Bone marrow (tissue), 2 donors: ENCODE data around the gene OBSL1.
A peak's percentile ranks its signal among the peaks of the same experiment; 100 is the strongest.

ENCODE experiments used
- DNase-seq, 2 donors: peaks; one replicate each; lab custom pipeline; 2025; lab: John Stamatoyannopoulos, UW

The OBSL1 gene

DNA sequence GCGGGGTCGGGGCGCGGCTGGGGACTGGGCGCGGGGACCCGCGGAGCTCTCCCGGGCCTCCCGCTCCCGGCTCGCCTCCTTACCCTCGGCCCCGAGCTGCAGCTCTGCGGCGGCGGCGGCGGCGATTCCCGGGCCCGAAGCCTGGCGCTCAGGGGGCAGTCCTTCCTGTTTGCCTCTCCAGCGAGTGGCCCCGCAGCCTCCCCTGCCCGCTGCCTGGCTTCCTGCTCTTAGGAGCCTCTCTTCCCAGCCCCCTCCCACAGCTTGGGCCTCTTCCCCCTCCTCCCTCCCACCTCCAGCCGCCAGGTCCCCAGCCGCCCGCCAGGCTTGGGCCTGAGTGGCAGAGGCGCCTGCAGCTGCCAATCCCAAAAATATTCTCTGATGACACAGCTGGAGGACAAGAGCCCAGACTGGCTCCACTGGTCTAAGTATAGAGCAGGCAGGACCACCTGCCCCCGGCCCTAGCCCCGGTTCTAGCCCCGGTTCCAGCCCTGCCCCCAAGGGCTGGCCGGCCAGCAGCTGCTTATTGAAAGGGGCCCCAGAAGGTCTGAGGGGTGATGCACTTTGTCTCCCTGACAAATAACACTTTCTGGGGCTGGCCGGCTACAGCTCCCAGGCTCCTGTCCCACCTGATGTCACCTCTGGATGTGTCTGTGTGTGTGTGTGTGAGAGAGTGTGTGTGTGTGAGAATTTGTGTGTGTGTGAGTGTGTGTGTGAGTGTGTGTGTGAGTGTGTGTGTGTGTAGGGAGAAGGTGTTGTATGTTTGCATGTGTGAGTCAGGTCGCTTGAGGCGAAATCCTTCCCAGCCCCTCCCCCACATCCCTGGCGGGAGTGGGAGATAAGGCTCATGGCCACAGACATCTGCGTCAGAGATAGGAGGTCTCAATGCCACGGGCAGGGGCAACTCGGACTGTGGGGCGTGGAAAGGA is at the start of gene OBSL1:
Gene OBSL1 (minus strand): TSS at position 229 of the 926 bp plus-strand sequence. CDS start 307 bp downstream, outside the sequence.
- no peak for DNase-seq

DNA sequence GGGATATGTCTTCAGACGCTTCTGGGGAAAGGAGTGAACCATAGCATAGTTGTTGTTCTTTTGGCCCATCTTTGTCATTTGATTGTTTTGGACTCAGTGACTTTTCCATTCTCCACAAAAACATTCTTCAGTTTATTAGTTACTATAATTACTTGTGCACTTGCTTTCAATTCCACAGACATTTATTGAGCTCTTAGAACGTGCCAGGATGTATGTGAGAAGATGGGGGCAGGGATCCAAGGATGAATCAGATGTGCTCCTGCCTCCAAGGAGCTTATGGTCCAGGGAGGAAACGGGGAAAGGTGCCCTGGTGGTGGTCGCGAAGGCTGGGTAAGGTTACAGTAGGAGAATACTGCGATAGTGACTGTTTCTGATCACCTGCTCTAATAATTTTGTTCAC is 49.2 kb upstream of the OBSL1 start:
- no peak for DNase-seq

DNA sequence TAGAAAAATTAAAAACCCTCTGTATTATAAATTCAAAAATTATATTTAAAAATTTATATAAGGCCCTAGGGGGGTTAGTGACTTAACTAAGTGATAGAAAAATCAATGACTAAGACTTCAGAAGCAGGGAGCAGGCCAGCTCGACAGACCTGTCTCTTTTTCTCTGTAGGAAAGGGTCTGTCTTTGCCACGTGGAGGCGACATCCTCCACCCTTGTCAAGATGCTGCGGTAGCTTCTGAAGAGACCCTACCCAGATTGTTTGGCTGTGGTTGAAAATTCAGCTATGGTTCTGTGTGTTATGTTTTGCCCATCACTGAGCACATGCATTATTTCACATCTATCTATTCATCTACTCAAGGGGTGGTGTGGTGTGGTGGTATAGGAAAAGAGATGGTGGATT is 47.9 kb upstream of the OBSL1 start:
- no peak for DNase-seq

DNA sequence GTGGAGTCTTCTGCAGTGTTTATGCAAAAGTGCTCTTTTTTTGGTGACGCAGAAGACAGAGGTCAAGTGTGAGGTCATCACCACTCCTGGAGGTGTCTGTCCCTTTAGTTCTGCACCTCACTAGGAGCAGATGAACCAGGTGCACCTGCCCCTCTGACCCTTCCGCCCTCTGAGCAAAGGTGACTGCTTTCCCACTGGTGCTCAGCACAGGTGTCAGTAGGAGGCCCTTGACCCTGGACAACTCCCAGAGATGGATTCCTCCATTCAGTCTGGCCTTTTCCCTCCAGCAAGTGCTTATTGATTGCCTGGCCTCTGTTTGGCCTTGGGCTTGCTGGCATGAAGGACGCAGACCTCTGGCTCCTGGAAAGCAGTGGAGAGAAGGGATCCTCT is 47.4 kb upstream of the OBSL1 start:
- DNase-seq, result no peak

DNA sequence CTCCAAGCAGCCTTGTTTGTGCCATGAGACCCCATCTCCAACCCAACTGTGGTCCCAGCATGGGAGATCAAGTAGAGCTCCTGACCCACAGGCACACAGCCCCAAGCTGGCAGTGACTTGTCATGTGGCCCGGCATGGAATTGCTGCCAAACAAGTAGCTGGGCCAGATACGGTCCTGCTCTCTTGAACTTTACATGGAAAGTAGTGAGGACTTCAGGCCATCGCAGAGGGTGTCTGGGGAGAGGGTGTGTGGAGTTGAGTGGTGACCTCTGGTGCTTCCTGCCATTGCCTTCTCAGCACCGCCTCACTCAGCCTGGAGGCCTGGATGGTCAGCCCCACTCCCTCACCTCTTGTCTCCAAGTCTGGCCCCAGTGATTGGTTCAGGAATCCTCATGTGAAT is 45.2 kb upstream of the OBSL1 start:
- no peak for DNase-seq

DNA sequence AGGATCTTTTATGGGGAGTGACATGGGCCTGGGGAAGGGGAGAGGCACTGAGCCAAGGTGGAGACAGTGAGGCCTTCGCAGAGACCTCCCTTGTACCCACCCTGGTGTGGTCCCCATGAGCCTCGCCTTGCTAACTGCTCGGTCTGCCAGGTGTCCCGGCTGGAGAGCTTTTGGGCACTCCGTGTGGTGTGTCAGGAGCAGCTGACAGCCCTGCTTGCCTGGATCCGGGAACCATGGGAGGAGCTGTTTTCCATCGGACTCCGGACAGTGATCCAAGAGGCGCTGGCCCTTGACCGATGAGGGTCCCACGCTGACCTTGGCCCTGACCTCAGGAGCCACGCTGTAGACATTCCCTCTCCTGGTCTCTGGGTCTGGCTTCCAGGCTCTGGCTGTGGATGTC is 44.6 kb upstream of the OBSL1 start:
- DNase-seq, result no peak

DNA sequence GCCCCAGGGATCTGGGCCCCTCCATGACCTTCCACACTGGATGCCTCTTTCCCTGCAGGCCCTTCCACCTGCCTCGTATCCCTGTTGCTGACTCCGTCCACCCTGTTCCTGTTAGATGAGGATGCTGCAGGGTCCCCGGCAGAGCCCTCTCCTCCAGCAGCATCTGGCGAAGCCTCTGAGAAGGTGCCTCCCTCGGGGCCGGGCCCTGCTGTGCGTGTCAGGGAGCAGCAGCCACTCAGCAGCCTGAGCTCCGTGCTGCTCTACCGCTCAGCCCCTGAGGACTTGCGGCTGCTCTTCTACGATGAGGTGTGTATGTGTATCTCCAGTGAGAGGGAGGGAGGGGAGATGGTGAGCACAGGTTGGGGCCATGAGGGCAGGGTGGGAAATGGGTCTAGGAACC is 43.7 kb upstream of the OBSL1 start:
- no peak for DNase-seq

DNA sequence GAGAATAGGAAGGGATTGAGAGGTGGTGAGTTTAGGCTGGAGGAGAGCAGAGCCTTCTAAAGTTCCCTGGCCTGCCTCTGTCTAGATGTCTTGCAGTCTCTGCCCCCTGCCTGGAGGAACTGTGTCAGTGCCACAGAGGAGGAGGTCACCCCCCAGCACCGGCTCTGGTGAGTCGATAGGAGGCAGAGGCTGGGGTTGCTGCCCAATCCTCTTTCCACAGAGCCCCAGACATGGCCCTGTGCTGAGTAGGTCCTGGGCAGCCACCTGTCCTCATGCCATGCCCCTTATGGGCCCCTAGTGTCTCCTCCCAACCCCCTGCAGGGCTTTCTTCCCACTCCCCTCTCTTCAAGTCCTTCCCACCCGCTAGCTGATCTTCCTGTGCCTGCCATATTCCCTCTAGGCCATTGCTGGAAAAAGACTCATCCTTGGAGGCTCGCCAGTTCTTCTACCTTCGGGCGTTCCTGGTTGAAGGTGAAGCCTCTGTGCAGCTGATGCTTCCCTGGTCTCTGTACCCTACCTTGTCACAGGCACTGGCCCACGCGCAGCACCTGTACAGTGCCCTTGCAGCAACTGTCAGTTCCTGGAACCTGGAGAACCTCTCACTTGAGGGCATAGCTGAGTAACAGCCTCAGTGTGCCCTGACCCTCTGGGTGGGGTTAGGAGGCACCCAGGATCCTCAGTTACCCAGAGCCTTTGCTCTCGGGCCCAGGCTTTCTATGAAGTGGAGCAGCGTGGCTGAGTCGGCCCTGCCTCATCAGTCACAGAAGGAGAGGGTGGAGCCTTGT is 42.9 kb upstream of the OBSL1 start:
- DNase-seq, result no peak

DNA sequence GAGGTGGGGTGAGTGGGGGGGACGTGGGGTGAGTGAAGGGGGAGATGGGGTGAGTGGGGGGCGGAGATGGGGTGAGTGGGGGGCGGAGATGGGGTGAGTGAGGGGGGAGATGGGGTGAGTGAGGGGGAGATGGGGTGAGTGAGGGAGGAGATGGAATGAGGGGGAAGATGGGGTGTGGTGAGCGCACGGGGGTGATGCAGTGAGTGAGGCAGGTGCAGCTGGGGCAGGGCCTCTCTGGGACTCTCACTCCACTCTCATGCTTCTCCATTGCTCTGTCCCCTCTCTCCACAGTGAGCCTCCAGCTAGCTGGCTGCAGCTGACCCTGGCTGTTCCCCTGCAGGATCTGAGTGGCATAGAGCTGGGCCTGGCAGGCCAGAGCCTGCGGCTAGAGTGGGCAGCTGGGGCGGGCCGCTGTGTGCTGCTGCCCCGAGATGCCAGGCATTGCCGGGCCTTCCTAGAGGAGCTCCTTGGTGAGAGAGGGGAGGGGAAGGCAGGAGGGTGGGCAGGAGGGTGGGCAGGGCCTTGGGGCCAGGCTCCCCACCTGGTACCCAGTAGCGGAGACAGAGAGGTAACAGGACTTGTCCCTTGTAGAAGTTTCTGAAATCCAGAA is 42.2 kb upstream of the OBSL1 start:
- DNase-seq, result no peak

DNA sequence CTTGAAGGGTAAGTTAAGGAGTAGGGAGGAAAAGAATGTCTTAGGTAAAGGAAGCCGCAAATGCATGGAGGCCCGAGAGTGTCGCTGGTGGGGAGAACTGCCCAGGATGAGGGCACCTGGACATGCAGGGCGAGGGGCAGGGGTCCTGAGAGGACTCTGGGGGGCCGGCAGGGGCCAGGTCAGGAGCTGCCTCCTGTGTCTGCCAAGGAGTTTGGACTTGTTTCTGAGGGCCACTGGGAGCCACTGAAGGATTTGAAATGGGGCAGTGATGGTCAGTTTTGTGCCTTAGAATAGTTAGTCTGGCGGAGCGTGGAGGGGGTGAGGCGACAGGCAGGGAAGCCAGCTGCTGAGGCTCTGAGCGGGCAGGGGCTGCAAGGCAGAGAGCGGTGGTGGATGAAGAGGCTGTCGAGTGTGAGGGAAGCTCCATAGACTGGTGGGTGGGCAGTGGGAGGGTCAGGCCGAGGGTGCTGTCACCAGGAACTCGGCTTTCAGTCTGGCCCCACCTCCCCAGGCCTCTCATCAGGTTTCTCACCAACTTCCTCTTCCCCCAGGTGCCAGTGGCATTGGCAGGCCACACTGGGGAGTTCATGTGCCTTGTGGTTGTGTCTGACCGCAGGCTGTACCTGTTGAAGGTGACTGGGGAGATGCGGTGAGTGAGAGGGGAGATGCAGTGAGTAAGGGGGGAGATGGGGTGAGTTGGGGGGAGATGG is 41.4 kb upstream of the OBSL1 start:
- DNase-seq, result no peak

DNA sequence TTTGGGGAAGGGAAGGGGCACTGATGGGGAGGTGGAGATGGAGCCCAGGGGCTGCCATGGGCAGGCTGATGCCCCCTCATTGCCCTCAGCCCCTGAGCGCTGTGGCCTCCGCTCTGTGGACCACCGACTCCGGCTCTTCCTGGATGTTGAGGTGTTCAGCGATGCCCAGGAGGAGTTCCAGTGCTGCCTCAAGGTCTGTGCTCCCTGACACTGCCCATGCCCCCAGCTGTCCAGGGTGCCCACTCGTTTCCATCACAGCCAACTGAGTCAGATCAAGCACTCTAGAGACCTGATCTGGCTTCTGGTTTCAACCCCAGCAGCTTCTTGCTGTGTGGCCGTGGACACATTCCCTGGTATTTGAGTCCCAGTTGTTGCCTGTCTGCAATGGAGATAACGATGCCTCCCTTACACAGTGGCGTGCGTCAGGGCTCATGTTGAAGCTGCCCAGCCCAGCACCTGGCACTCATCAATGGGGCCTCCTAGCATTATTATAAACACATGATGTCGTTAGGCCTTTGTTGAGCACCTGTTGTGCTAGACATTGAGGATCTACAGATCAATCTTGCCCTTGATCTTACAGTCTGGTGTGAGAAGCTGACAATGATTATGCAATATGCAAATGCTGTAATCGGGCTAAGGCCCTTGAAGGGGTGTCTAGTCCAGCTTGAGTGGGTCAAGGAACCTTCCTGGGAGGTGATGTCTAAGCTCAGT is 40.7 kb upstream of the OBSL1 start:
- DNase-seq, result no peak

DNA sequence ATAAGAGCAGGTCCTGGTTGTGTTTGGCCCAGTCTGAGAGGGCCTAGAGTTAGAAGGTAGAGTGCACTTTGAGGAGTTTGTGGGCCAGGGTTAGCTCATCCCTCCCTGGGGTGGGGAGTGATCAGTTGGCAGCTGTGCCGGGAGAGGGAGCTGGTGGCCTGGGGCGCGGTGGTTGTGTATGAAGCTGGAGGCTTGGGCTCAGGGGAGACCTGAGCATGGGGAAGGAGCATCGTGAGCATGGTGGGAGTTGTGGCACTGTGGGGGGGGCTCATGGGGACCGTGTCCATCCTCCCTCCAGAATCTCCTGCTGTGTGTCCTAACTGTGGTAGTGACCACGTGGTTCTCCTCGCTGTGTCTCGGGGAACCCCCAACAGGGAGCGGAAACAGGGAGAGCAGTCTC is 40.0 kb upstream of the OBSL1 start:
- DNase-seq, result no peak

DNA sequence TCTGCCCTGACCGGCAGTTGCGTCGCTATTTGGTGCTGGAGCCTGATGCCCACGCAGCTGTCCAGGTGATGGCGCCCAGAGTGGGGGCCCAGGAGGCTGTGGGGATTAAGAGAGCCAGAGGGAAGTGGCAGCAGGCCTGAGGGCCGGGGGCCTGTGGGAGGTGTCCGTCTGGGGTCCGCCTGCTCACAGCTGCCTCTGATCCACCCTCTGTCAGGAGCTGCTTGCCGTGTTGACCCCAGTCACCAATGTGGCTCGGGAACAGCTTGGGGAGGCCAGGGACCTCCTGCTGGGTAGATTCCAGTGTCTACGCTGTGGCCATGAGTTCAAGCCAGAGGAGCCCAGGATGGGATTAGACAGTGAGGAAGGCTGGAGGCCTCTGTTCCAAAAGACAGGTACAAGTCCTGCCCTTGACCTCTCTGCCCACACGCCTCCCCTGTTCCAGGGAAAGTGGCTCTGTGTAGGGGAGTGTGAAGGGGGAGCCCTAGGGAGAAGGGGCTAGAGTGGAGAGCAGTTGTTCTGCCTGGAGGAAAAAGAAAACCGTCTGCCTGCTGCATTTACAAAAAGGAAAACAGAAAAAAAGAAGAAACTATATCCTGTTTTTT is 37.9 kb upstream of the OBSL1 start:
- DNase-seq, result no peak

DNA sequence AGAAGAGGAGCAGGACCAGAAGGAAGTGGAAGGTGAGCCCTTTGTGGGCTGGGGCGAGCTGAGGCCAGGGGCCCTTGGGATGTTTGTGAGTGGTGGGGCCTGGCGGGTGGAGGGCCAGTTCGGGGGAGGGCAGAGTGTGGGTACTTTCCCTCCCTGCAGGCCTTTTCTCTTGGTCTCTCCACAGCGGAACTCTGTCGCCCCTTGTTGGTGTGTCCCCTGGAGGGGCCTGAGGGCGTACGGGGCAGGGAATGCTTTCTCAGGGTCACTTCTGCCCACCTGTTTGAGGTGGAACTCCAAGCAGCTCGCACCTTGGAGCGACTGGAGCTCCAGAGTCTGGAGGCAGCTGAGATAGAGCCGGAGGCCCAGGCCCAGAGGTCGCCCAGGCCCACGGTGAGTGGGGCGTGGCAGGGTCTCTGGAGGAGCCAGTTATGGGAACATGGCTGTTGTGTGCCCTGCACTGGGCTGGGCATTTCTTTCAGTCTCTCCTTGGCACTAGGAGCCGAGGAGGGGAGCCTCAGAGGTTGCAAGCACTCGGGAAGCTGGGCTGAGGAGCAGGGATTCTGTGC is 37.1 kb upstream of the OBSL1 start:
- DNase-seq, result no peak

DNA sequence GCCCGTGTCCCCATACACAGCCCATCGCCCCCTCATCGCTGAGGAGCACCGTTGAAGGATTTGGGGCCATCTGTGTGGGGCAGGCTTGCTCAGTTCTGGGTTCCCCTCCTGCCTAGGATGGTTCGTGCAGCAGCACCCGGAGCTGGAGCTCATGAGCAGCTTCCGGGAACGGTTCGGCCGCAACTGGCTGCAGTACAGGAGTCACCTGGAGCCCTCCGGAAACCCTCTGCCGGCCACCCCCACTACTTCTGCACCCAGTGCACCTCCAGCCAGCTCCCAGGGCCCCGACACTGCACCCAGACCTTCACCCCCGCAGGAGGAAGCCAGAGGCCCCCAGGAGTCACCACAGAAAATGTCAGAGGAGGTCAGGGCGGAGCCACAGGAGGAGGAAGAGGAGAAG is 36.6 kb upstream of the OBSL1 start:
- no peak for DNase-seq

DNA sequence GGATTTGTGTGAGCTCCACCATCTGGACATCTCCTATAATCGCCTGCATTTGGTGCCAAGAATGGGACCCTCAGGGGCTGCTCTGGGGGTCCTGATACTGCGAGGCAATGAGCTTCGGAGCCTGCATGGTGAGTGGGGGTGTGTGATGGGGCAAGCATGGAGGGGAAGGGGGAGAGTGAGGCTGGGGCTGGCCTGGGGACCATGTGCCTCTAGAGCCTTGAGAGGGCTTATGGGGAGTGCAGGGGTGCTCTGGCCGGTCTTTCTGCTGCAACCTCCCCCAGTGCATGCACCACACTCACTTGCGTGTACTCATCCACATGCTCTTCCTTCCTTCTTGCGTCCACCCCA is 34.2 kb upstream of the OBSL1 start:
- DNase-seq, result no peak

DNA sequence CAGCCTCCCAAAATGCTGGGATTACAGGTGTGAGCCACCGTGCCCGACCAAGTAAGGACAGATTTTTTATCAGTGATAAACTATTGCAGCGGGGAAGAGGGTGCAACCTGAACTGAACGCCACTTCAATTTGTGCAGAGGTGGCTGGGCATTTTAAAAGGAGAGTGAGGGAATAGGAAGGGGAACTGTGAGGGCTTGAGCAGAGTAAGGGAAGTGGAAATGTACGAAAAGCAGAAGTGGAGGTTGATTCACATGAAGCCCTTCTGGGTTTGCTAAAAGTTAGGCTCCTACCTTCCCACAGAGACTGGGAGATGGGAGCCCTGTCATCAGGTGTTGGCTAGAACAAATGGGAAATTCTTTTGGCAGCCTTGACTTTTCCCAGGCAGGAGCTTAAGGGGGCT is 32.4 kb upstream of the OBSL1 start:
- peak in 1 of 2 donors; percentile 46 for DNase-seq

DNA sequence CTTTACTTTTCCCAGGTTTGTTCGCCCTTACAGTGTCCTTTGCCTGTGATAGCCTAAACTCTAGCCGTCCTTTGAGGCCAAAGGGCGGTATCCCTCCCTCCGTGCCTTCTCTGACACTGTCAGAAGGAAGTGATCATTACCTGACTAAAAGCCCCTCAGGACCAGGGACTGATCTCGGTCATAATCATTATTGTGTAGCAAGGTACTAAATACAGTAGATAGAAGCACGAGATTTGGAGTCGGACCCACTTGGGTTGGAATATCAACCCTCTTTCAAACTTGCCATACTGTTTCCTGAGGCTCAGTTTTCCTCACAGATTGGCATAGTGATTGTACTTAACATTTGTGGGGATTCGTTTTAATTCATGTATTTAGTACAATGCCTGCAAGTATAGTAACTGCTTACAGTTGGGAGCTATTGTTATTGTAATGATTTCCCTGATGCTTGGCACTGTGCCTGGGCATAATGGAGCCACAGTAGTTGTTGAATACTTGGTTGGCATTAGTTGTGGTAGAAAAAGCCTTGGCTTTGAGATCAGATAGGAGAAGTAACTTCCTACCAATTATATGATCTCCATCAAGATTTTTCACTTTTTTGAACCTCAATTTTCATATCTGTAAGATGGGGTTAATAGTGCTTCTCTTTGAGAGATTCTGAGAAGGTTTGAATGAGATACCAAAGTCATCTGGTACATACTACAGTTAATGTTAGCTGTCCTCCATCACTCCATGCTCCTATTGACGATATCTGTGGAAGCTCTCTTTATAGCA is 27.2 kb upstream of the OBSL1 start:
- DNase-seq, result no peak

DNA sequence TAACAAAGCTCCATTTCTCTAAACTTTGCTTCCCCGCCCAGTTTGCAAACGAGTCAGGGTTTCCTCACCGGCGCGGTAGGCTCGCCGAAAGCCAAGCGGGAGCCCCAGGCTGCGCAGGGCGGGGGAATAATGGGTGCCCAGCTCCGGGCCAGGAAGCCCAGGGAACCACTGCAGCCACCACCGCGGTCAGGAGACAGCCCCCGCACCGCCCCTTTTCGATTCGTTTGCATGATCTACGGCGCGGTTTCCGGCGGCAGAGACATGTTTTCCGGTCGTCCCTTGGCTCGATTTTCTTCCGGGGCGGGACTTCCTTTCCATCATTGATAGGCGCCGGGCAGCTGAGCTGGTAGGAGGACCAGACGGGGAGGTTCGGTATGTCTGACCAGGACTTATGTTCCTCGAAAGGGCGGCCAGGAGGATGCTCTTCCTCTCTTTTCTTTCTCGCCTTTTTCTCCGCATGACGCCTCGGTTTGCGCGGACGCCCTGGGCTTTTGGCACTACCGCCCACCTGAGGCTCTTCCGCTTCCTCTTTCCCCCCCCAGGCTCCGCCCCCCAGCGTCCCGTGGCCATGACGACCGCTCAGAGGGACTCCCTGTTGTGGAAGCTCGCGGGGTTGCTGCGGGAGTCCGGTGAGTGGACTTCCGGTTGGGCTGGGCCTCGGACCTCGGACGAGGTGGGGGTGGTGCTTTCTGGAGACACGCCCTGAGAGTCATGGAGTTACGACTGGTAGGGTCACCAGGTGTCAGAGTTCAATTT is 26.4 kb upstream of the OBSL1 start, which contains the start of gene STK11IP:
Gene STK11IP (plus strand): TSS at position 306 of the 756 bp plus-strand sequence. CDS start 263 bp downstream, at position 569.
- peak; percentile 91 to 92 for DNase-seq
